Mesendoderm (in vitro differentiated cells): Measurements from ENCODE around the gene ZNRD2.
A peak's percentile ranks its signal among the peaks of the same experiment; 100 is the strongest.

ENCODE experiments used
- DNase-seq: peaks from one replicate; pipeline ENCODE4 v3.0.0; 2013
- H2AK5ac ChIP-seq: 2 replicates; pipeline ENCODE4 v1.6.1; 2013; ENCODE audit warnings: low read length, inconsistent platforms
- H2BK120ac ChIP-seq: 2 replicates; pipeline ENCODE4 v1.6.1; 2013; ENCODE audit warnings: low read depth, mild to moderate bottlenecking, low read length, moderate library complexity, mixed read lengths
- H2BK15ac ChIP-seq: replicated peaks from 2 replicates; pipeline ENCODE4 v1.6.1; 2013; ENCODE audit warnings: low read depth, mild to moderate bottlenecking, moderate library complexity
- H2BK5ac ChIP-seq: 2 replicates; pipeline ENCODE4 v1.6.1; 2013; ENCODE audit warnings: low read length, inconsistent platforms
- H3K18ac ChIP-seq: 2 replicates; pipeline ENCODE4 v1.6.1; 2013; ENCODE audit warnings: mild to moderate bottlenecking, low read length, mixed read lengths
- H3K23ac ChIP-seq: one replicate; pipeline ENCODE4 v1.6.1; 2013; ENCODE audit warnings: low read length
- H3K27ac ChIP-seq: 2 replicates; pipeline ENCODE4 v1.5.1; 2013; ENCODE audit warnings: low read depth, mild to moderate bottlenecking, inconsistent platforms, low read length, moderate library complexity
- H3K27me3 ChIP-seq: 2 replicates; pipeline ENCODE4 v1.6.1; 2013; ENCODE audit warnings: low read length, control low read depth, mild to moderate bottlenecking, inconsistent platforms; ENCODE audit not compliant: insufficient read depth, poor library complexity
- H3K36me3 ChIP-seq: 2 replicates; pipeline ENCODE4 v1.6.1; 2013; ENCODE audit warnings: low read length, inconsistent platforms; ENCODE audit not compliant: control insufficient read depth, insufficient read depth
- H3K4ac ChIP-seq: one replicate; pipeline ENCODE4 v1.6.1; 2013; ENCODE audit warnings: low read depth, mild to moderate bottlenecking, low read length, moderate library complexity
- H3K4me1 ChIP-seq: 2 replicates; pipeline ENCODE4 v1.6.1; 2013; ENCODE audit warnings: low read depth, low read length, inconsistent platforms; ENCODE audit not compliant: control insufficient read depth
- H3K4me2 ChIP-seq: 2 replicates; pipeline ENCODE4 v1.6.1; 2013; ENCODE audit warnings: low read length
- H3K4me3 ChIP-seq: 2 replicates; pipeline ENCODE4 v1.5.1; 2013; ENCODE audit warnings: mild to moderate bottlenecking, low read length
- H3K56ac ChIP-seq: one replicate; pipeline ENCODE4 v1.6.1; 2013; ENCODE audit warnings: low read length
- H3K79me1 ChIP-seq: 2 replicates; pipeline ENCODE4 v1.6.1; 2013; ENCODE audit warnings: low read length, inconsistent platforms
- H3K79me2 ChIP-seq: 2 replicates; pipeline ENCODE4 v1.6.1; 2013; ENCODE audit warnings: mild to moderate bottlenecking, low read length; ENCODE audit not compliant: control insufficient read depth, insufficient read depth
- H3K9ac ChIP-seq: 2 replicates; pipeline ENCODE4 v1.6.1; 2013; ENCODE audit warnings: low read length, inconsistent platforms
- H4K5ac ChIP-seq: one replicate; pipeline ENCODE4 v1.6.1; 2013; ENCODE audit warnings: low read length
- H4K8ac ChIP-seq: one replicate; pipeline ENCODE4 v1.6.1; 2013; ENCODE audit warnings: low read depth, mild to moderate bottlenecking, control low read depth, low read length, moderate library complexity
- WGBS: extraction: QIAGEN DNeasy Blood & Tissue Kit; methylation state at CpG from one replicate; pipeline ENCODE4 v1.1.7; 2013; ENCODE audit warnings: low lambda C conversion rate, missing lambda C conversion rate; ENCODE audit not compliant: insufficient coverage; ENCODE audit errors: extremely low coverage; 5-methylcytosine and 5-hydroxymethylcytosine counted together

Gene ZNRD2

GRCh38 chr11:65541093-65541982 lies 28.9 kb upstream of the ZNRD2 start:
- Histone ChIP-seq H3K79me2 (no peaks in the 10 kb centered on the region), H3K9ac (peak overlapping the region; percentile 59), H3K4ac (no peak overlapping the region), H2BK120ac (no peak overlapping the region), H3K4me2 (peak overlapping the region; percentile 31), H3K56ac (peak overlapping the region; percentile 85), H3K4me3 (no peak overlapping the region), H3K36me3 (no peaks in the 10 kb centered on the region), H2BK15ac (no peak overlapping the region), H3K27me3 (no peaks in the 10 kb centered on the region), H3K18ac (no peak overlapping the region), H3K23ac (peak overlapping the region; percentile 72), H4K8ac (no peak overlapping the region), H4K5ac (no peak overlapping the region), H3K4me1 (peaks cover 3% of the 10 kb centered on the region), H3K79me1 (no peaks in the 10 kb centered on the region), H2AK5ac (no peak overlapping the region), H3K27ac (no peak overlapping the region), H2BK5ac (no peak overlapping the region)
- DNase-seq: no peak
- WGBS: no CpG with 5 or more reads among the region's 18 CpGs

- Histone ChIP-seq H3K56ac (no peak overlapping the region), H3K4me3 (no peak overlapping the region), H3K4ac (no peak overlapping the region), H3K79me1 (no peaks in the 10 kb centered on the region), H3K18ac (no peak overlapping the region), H3K9ac (no peak overlapping the region), H3K27me3 (peaks cover 3% of the 10 kb centered on the region), H3K27ac (no peak overlapping the region), H2BK120ac (no peak overlapping the region), H3K23ac (no peak overlapping the region), H2AK5ac (no peak overlapping the region), H2BK5ac (no peak overlapping the region), H4K5ac (no peak overlapping the region), H3K4me2 (no peak overlapping the region), H4K8ac (no peak overlapping the region), H3K4me1 (peaks cover 3% of the 10 kb centered on the region), H3K36me3 (no peaks in the 10 kb centered on the region), H3K79me2 (no peaks in the 10 kb centered on the region), H2BK15ac (no peak overlapping the region)
- no peak for DNase-seq
- no CpG with 5 or more reads among the region's 3 CpGs for WGBS
Measured at GRCh38 chr11:65542738-65543390, 27.4 kb upstream of the ZNRD2 start.

GRCh38 chr11:65545853-65546216 lies 24.4 kb upstream of the ZNRD2 start:
- Histone ChIP-seq H3K79me1 (no peaks in the 10 kb centered on the region), H2AK5ac (no peak overlapping the region), H3K9ac (no peak overlapping the region), H2BK120ac (no peak overlapping the region), H3K79me2 (no peaks in the 10 kb centered on the region), H3K4me3 (no peak overlapping the region), H2BK5ac (no peak overlapping the region), H3K18ac (no peak overlapping the region), H4K8ac (no peak overlapping the region), H3K27ac (no peak overlapping the region), H3K27me3 (peaks cover 3% of the 10 kb centered on the region), H3K4ac (no peak overlapping the region), H2BK15ac (no peak overlapping the region), H3K36me3 (no peaks in the 10 kb centered on the region), H3K23ac (no peak overlapping the region), H3K4me2 (no peak overlapping the region), H4K5ac (no peak overlapping the region), H3K56ac (no peak overlapping the region), H3K4me1 (no peaks in the 10 kb centered on the region)
- DNase-seq: no peak
- no CpG with 5 or more reads among the region's 4 CpGs for WGBS

GRCh38 chr11:65546217-65546958 lies 23.9 kb upstream of the ZNRD2 start:
- Histone ChIP-seq H2BK15ac (no peak overlapping the region), H3K79me2 (no peaks in the 10 kb centered on the region), H2BK120ac (no peak overlapping the region), H3K9ac (no peak overlapping the region), H3K4ac (no peak overlapping the region), H4K5ac (no peak overlapping the region), H2BK5ac (no peak overlapping the region), H3K79me1 (no peaks in the 10 kb centered on the region), H3K27ac (no peak overlapping the region), H3K4me2 (peak overlapping the region; percentile 80), H3K18ac (no peak overlapping the region), H2AK5ac (no peak overlapping the region), H3K56ac (no peak overlapping the region), H3K36me3 (no peaks in the 10 kb centered on the region), H3K23ac (no peak overlapping the region), H4K8ac (no peak overlapping the region), H3K4me3 (no peak overlapping the region), H3K4me1 (no peaks in the 10 kb centered on the region), H3K27me3 (peaks cover 3% of the 10 kb centered on the region)
- DNase-seq: peak; percentile 89
- no CpG with 5 or more reads among the region's 64 CpGs for WGBS

GRCh38 chr11:65547446-65548125 lies 22.7 kb upstream of the ZNRD2 start:
- peak overlapping the region; percentile 15 for H3K56ac ChIP-seq
- no peak overlapping the region for H3K27ac ChIP-seq
- no peak overlapping the region for H3K4me3 ChIP-seq
- WGBS: no CpG with 5 or more reads among the region's 52 CpGs
- H2BK5ac ChIP-seq: no peak overlapping the region
- H3K36me3 ChIP-seq: no peaks in the 10 kb centered on the region
- no peak overlapping the region for H2BK15ac ChIP-seq
- no peak overlapping the region for H3K9ac ChIP-seq
- no peak overlapping the region for H3K4ac ChIP-seq
- no peak overlapping the region for H2AK5ac ChIP-seq
- no peaks in the 10 kb centered on the region for H3K4me1 ChIP-seq
- no peaks in the 10 kb centered on the region for H3K79me1 ChIP-seq
- no peaks in the 10 kb centered on the region for H3K79me2 ChIP-seq
- no peak overlapping the region for H2BK120ac ChIP-seq
- H3K18ac ChIP-seq: no peak overlapping the region
- H3K27me3 ChIP-seq: peaks cover 3% of the 10 kb centered on the region
- H3K23ac ChIP-seq: no peak overlapping the region
- H3K4me2 ChIP-seq: no peak overlapping the region
- no peak for DNase-seq
- H4K5ac ChIP-seq: no peak overlapping the region
- H4K8ac ChIP-seq: no peak overlapping the region
